HG03575 (cell line): Measurements from ENCODE around the gene ENOPH1.
"Not testable (repeated sequence)": the region's sequence is repeated elsewhere in the genome, so short reads cannot be mapped to it uniquely, and the experiment has no call there.

Experiments used
- ATAC-seq: cut with Tn5 transposase; IDR thresholded peaks from one replicate; pipeline ENCODE4 v1.9.1; 2021; ENCODE audit not compliant: unreplicated experiment, insufficient number of reproducible peaks, low FRiP score; ENCODE audit errors: extremely low read depth

The ENOPH1 gene

DNA sequence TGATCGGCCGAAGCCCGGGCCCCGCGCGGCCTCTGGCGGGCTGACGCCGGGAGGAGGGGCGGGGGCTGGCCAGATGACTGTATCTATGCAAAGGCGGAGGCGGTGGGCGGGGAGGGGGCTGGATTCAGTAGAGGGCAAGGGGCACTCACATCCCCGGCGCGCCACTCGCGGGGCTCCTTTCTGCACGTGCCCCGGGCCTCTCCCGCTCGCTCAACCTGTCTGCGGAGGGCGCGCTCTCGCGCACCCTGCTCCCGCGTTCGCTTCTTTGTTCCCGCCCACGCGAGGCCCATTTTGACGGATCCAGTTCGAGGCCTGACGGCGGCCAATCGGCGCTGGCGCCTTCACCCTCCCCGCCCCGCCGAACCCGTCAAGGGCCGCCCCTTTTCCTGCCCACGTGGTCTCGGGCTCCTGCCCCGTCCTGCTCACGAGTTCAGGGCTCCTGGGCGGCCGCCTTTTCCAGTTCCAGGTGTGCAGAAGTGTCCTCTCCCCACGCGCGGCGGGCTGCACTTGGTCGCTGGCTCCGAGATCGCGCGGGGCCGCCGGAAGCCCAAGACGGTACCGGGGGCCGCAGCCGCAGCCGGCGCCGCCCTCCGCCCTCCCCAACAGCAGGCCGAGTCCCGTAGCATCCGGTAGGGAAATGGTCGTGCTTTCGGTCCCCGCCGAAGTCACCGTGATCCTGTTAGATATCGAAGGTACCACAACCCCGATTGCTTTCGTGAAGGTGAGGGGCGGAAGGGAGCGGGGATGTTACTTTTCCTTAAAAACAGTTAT, at the start of gene ENOPH1, which contains the start of gene HNRNPDL:
ENOPH1 (plus strand) TSS at position 398 of the 771 bp plus-strand sequence; CDS start at position 638, 240 bp downstream.
HNRNPDL (minus strand) TSS at position 270 of the 771 bp plus-strand sequence. CDS start 772 bp downstream, outside the sequence.
- ATAC-seq = peak; percentile 53

GRCh38 chr4:82380831-82381230, 49.6 kb upstream of the ENOPH1 start:
- ATAC-seq = no peak

DNA sequence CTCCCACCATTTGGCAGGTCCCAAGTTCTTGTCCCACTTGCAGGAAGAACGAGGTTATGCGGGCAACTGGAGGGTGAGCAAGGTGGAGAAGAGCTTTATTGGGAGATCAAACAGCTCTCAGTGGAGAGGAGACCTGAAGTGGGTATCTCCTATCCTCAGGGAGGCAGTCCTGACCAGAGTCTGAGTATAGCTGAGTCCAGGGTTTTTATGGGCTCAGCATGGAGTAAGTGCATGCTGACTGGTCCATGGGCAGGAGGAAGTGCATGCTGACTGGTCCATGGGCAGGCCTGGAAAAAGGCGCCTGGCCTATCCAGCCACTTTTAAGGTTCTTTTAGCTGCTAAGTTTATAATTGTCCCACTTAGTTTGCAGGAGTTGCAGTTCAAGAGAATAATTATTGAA, 49.2 kb upstream of the ENOPH1 start:
- ATAC-seq = no peak

DNA sequence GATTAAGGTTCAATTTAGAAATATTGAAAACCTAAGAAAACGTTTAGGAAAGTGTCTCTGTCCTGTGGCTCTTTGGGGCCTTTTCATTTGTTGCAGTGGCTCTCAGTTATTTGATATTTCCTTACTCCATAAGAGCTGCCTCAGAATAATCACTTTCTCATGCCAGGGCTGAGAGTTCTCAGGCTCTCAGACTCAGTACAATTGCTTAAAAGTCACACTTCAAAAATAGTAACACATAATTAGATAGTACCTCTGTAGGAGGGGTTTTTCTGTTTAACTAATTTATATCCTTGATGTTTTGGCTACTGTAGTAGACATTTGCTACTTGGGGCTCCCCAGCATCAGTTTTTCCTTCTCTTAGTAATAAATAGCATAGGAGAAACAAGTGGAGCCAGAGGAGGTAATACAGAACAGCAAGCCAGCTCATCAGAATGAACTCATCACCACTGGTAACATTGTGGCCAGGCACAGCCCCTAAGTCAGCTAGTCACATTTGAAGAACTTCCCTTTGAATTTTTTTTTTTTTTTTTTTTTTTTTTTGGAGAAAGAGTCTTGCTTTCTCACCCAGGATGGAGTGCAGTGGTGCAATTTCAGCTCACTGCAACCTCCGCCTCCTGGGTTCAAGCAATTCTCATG, 48.6 kb upstream of the ENOPH1 start:
- ATAC-seq = no peak

DNA sequence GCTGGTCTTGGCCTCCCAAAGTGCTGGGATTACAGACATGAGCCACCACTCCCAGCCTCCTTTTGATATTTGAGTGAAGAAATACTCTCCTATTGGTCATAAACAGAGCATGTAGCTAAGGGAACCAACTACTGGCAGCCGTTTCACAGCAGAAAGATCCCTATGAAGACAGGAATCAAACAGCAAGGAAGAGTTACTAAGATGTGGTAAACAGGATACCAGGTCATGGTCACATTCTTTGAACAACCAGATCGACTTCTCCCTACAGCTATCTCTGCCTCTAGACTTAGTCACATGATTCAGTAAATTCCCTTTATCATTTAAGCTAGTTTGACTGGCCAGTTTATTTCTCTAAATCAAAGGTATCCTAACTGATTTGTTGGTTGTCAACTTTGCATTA, 47.6 kb upstream of the ENOPH1 start:
- no peak for ATAC-seq

DNA sequence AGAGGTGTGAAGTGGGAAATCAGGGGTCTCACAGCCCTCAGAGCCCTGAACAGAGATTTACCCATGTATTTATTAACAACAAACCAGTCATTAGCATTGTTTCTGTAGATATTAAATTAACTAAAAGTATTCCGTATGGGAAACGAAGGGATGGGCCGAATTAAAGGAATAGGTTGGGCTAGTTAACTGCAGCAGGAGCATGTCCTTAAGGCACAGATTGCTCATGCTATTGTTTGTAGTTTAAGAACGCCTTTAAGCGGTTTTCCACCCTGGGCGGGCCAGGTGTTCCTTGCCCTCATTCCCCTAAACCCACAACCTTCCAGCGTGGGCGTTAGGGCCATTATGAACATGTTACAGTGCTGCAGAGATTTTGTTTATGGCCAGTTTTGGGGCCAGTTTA, 44.1 kb upstream of the ENOPH1 start:
- ATAC-seq = not testable (repeated sequence)

DNA sequence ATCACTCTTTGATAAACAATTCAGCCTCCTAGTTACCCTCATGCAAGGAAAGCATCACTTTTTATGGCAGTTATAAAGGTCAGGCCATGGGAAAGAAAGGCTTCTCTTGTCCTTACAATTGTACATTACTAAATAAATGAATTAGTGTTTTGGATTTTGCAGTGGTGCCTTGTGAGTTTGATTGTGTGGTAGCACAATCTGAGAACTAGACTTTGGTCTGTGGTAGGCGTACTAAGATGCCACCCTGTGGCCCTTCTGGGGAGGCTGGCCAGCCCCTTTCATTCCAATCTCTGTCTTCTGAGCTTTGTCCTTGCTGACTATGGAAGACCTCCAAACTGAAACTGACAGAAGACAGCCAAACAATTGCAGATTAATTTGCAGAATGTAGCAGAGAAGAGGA, 42.0 kb upstream of the ENOPH1 start:
- no peak for ATAC-seq

DNA sequence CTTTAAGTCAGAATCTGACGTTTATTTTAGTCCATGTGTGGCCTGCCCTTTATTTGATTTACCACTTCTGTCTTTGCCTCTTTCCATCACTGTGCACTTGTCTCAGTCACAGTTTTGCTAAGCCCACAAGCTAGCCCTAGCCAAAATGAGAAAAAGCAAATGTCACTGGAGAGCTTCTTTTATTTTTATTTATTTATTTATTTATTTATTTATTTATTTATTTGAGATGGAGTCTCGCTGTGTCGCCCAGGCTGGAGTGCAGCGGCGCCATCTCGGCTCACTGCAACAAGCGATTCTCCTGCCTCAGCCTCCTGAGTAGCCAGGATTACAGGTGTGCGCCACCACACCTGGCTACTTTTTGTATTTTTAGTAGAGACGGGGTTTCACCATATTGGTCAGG, 40.3 kb upstream of the ENOPH1 start:
- not testable (repeated sequence) for ATAC-seq

DNA sequence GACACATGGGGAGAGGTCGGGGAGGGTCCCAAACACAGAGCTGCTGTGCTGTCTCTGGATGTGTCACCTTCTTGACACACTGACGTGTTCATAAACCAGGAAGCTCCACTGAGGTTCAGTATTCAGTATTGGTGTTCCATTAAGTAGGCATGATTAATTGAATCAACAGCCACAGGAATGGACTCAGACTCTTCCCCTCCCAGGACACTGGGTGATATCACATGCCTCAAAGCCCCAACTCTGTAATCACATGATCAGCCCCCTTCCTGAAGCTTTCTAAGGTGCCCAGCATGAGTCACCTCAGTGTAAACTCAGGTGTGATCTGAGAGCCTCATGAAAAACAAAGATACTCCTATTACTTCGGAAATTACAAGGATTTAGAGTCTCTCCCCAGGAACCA, 35.5 kb upstream of the ENOPH1 start:
- no peak for ATAC-seq

DNA sequence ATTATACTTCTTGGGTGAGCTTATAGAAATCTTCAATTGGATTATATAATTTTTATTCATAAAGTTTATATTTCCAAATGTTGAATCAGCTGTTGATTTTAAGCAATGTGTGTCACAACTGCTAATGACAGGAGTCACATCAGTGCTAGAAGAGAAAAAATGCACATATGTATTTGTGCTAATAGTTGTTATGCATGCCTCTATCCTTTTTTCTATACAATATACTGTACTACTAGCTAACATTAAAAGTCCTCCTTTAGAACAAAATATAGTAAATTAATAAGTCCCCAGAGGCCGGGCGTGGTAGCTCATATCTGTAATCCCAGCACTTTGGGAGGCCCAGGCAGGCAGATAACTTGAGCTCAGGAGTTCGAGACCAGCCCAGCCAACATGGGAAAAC, 32.9 kb upstream of the ENOPH1 start:
- no peak for ATAC-seq

DNA sequence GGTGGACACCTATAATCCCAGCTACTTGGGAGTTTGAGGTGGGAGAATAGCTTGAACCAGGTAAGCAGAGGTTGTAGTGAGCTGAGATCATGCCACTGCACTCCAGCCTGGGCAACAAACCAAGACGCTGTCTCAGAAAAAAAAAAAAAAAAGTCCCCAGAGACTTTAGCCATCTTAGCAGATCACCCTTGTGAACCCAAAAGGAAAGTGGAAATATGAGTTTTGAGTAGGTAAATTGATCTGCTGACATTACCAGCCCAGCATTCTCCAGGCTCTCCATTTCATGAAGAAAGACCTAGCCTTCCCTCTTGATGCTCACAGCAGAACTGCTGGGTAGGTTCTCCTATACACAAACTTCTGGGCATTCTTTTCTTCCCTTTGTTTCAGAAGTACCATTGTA, 32.1 kb upstream of the ENOPH1 start:
- no peak for ATAC-seq

- no peak for ATAC-seq
Measured at GRCh38 chr4:82401600-82401999, 28.8 kb upstream of the ENOPH1 start.

DNA sequence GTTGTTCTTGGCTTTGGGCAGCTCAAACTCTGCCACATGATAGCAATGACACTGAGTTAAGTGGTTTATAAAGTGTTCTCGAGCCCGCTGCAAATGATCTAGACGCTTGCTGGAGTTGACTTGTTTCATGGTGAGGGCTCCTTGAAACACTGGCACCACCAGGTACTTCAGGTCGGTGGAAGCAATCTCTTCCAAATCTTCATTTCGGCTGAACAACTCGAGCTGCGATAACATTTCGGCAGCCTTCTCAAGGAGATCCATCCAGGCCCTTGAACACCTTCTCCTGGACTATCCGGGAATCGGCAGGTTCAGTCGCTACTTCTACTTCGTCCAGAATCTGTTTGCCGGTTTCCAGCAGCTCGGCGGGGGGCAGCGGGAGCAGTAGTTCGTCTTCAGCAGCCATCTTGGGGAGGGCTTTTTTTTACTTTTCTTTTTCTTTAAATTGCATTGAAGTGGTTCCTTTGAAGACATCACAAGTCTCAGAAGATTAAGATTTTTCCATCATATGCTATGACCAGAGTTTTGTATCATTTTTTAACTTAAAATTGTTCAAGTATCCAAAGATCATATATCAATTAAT, 28.1 kb upstream of the ENOPH1 start:
- no peak for ATAC-seq

- no peak for ATAC-seq
Measured at GRCh38 chr4:82403725-82404124, 26.7 kb upstream of the ENOPH1 start.

GRCh38 chr4:82415061-82415460, 15.3 kb upstream of the ENOPH1 start:
- not testable (repeated sequence) for ATAC-seq

GRCh38 chr4:82415922-82416365, 14.4 kb upstream of the ENOPH1 start:
- no peak for ATAC-seq

GRCh38 chr4:82419451-82419850, 10.9 kb upstream of the ENOPH1 start:
- ATAC-seq = no peak

DNA sequence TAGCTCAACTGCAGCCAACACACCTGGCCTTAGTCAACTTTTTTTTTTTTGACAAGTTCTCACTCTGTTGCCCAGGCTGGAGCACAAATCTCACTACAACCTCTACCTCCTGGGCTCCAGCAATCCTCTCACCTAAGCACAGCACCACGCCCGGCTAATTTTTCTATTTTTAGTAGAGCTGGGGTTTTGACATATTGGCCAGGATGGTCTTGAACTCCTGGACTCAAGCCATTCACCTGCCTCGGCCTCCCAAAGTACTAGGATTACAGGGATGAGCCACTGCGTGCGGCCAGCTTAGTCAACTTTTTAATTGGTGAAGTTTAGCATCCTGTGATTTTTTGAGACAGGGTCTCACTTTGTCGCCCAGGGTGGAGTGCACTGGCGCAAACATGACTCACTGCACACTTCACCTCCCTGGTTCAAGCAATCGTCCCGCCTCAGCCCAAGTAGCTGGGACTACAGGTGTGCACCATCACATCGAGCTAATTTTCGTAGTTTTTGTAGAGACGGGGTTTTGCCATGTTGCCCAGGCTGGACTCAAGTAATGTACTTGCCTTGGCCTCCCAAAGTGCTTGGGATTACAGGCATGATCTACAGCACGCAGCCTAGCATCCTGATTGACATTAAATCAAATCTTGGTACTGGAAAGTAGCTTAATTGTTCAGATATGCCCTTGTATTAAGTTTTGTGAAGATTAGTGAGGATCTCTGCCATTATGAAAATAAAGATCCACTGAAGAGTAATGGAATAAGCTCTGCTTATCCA, 8.4 kb upstream of the ENOPH1 start:
- no peak for ATAC-seq

GRCh38 chr4:82422616-82423015, 7.8 kb upstream of the ENOPH1 start:
- ATAC-seq = no peak
